Muscle layer of duodenum (tissue), 2 donors: ENCODE measurements around the gene FOXRED1.
"Not testable (repeated sequence)": the region's sequence is repeated elsewhere in the genome, so short reads cannot be mapped to it uniquely, and the experiment has no call there.

Source experiments
- H3K27ac ChIP-seq: one replicate; pipeline ENCODE4 v1.7.0; 2013; ENCODE audit warnings: mild to moderate bottlenecking, low read length
- H3K27me3 ChIP-seq: one replicate; pipeline ENCODE4 v1.7.0; 2013; ENCODE audit warnings: low read depth, mild to moderate bottlenecking, control low read depth, low read length
- H3K36me3 ChIP-seq, 2 donors: one replicate each; pipeline ENCODE4 v1.7.0; 2013; ENCODE audit warnings: low read length in 2 of 2, control low read depth in 1 of 2, mild to moderate bottlenecking in 1 of 2; ENCODE audit not compliant: insufficient read depth in 2 of 2, control insufficient read depth in 1 of 2
- H3K4me1 ChIP-seq, 2 donors: one replicate each; pipeline ENCODE4 v1.7.0; 2013; ENCODE audit warnings: low read length in 2 of 2, mild to moderate bottlenecking in 2 of 2, control low read depth in 1 of 2, moderate library complexity in 1 of 2; ENCODE audit not compliant: insufficient read depth in 2 of 2, control insufficient read depth in 1 of 2
- H3K4me3 ChIP-seq, 2 donors: one replicate each; pipeline ENCODE4 v1.7.0; 2013; ENCODE audit warnings: low read length in 2 of 2, low read depth in 1 of 2, mild to moderate bottlenecking in 1 of 2
- H3K9me3 ChIP-seq, 2 donors: one replicate each; pipeline ENCODE4 v1.7.0; 2013; ENCODE audit warnings: low read length in 2 of 2, control low read depth in 1 of 2, mild to moderate bottlenecking in 1 of 2; ENCODE audit not compliant: control insufficient read depth in 1 of 2
- donor health status: healthy.

Gene FOXRED1

DNA sequence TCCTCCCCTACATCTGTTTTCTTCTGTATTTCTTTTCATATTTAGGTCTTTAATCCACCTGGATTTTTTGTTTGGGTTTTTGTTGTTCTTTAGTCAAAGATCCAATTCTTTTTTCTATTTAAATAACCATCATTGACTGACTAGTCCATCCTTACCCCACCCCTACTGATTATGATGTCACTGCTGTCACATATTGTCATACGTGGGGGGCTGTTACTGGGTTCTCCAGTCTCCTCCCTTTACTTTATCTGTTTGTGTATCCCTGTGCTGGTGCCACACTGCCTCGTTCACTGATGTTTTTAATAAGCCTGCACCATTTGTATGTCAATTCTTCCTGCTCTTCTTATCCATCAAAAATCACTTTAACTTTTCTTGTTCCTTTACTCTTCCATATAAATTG, 28.1 kb downstream of the FOXRED1 start:
- Histone ChIP-seq H3K4me1 (no peaks in the 10 kb centered on the region), H3K9me3 (no peaks in the 10 kb centered on the region), H3K27ac (no peak overlapping the region), H3K4me3 (no peak overlapping the region), H3K36me3 (peaks cover 22 to 32% of the 10 kb centered on the region in 2 donors), H3K27me3 (no peaks in the 10 kb centered on the region)

DNA sequence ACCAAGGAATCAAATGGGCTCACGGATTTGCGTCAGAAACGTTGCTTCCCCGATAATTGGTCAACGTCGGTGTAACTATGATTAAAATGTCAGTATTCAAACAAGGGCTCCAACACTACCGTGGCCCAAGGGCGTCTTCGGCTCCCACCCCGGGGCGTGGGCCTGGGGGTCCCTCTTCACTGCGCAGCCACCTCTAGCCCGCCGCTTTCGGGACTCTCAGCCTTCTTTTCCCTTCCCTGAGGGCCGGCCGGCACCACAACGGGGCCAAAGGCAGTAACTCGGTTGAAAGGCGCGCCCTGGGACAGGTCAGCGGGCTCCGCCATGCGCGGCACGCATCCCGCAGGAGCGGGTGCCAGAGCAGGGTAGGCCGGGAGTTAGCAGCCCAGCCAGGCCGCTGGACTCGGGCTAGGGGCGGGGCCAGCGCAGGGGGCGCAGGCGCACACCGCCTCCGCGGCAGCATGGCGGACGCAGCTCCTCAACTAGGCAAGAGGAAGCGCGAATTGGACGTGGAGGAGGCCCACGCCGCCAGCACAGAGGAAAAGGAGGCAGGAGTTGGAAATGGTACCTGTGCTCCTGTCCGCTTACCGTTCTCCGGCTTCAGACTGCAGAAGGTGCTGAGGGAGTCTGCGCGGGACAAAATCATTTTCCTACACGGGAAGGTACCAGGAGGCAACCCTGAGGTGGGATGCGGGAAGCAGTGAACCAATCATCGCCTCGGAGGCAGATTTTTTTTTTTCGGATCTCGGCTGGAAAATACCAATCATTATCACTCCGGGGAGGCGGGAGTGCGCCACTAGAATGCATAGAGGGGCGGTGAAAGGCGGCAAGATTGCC, 34.9 kb downstream of the FOXRED1 start, which contains the start of gene DCPS:
Gene DCPS (plus strand): TSS at position 438 of the 834 bp plus-strand sequence. CDS start 21 bp downstream, at position 459.
- H3K9me3 ChIP-seq: no peaks in the 10 kb centered on the region
- no peaks in the 10 kb centered on the region for H3K27me3 ChIP-seq
- H3K4me3 ChIP-seq: peak within 1 kb of the TSS; percentile 80
- H3K36me3 ChIP-seq: no peaks in the 10 kb centered on the region
- peak within 1 kb of the TSS; percentile 90 for H3K27ac ChIP-seq
- H3K4me1 ChIP-seq: peaks cover 4 to 12% of the 10 kb centered on the region in 2 donors

DNA sequence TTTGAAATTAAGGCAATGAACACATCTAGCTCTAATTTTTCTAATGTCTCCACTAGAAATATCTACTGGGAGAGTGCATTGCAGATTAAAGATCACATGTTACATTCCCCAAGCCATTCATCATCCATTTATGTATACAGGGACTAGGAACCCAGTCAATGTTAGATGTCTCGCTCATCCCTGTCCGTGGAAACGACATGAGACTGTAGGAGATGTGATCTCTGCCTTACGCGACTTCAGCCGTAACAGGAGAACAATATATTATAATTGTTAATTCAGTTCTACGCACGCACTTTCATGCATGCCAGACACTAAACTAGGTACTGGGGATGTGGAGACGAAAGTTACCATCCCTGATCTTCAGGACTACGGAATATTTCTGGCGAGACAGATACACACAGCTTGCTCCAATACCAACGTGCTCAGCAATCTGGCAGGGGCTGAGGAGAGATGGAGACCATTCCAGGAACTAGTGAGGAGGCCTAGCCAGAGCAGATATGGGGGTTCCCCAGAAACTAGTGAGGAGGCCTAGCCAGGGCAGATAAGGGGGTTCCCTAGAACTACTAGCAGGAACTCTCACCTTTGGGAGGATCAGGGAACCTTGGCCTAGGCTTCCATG, 35.6 kb downstream of the FOXRED1 start:
- Histone ChIP-seq H3K4me3 (peak overlapping the region; percentile 80), H3K27me3 (no peaks in the 10 kb centered on the region), H3K27ac (peak overlapping the region; percentile 90), H3K4me1 (peaks cover 4 to 12% of the 10 kb centered on the region in 2 donors), H3K36me3 (no peaks in the 10 kb centered on the region), H3K9me3 (no peaks in the 10 kb centered on the region)

DNA sequence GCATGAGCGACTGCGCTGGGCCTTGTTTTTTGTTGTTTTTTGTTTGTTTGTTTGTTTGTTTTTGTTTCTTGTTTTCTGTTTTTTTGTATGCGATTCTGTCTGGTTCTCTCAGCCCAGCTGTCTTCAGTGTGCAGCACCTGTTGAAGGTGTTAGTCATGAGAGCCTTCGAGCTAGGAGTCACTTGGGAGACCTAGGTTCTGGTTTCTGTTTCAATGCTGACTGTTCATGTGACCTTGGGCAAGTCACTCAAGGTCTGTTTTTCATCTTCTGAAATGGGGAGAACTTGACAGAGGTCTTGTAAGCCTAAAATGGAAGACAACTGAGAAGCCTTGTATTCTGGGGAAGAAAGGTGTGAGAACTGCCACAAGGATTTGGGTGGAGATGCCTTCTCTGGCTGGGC, 36.7 kb downstream of the FOXRED1 start:
- Histone ChIP-seq H3K27ac (no peak overlapping the region), H3K4me1 (peaks cover 5 to 18% of the 10 kb centered on the region in 2 donors), H3K9me3 (no peaks in the 10 kb centered on the region), H3K36me3 (no peaks in the 10 kb centered on the region), H3K27me3 (no peaks in the 10 kb centered on the region), H3K4me3 (no peak overlapping the region)

DNA sequence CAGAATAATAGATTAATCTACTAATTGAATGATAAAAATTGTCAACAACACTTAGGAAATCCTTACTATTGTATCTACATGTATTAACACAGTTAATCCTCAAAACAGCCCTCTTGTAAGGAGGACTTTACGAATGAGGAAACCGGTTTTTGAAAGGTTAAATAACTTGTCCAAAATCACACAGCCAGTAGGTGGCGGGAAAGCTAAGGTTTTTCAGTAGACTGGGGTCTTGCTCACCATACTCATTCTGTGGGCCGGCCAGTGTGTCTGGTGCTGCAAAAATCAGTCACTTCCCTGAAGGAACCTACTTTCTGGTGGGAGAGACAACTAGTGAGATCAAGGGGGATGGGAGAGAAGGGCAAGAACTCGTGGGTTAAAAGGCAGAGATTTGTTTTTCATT, 38.8 kb downstream of the FOXRED1 start:
- no peaks in the 10 kb centered on the region for H3K36me3 ChIP-seq
- H3K4me3 ChIP-seq: no peak overlapping the region
- no peak overlapping the region for H3K27ac ChIP-seq
- H3K27me3 ChIP-seq: no peaks in the 10 kb centered on the region
- peaks cover 7 to 21% of the 10 kb centered on the region in 2 donors for H3K4me1 ChIP-seq
- no peaks in the 10 kb centered on the region for H3K9me3 ChIP-seq

DNA sequence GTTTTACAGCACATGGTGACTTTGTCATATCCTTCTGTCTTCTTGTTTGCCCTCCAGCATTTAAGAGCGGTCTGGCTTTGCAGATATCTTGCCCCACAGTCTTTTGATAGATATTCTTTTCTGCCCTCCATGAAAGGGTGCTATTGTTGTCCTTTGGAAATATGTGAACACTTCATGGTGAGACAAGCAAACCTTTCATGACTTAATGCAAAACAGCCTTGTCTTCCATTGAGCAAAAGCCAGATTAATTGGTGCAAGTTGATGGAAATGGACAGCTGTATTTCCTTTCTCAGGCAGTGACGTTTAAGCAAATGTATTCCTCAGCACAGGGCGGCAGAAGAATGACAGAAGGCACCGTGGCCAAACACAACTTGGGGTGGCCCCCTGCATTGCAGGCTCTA, 39.3 kb downstream of the FOXRED1 start:
- Histone ChIP-seq H3K9me3 (no peaks in the 10 kb centered on the region), H3K27me3 (no peaks in the 10 kb centered on the region), H3K36me3 (no peaks in the 10 kb centered on the region), H3K4me3 (no peak overlapping the region), H3K4me1 (peaks cover 7 to 18% of the 10 kb centered on the region in 2 donors), H3K27ac (no peak overlapping the region)

DNA sequence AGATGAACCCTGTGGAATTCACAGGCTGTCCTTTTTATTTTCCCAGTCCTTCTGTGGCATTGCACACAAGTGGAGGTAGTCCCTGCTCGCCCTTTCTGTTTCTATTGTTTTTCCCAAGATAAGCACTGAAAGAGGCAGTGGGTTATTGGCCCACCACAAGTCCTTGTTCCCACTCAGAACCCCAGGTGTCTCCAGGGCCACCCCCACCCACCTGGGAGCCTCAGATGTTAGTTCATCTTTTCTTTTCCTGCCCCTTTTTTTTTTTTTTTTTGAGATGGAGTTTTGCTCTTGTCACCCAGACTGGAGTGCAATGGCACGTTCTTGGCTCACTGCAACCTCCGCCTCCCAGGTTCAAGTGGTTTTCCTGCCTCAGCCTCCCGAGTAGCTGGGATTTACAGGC, 39.8 kb downstream of the FOXRED1 start:
- H3K4me1 ChIP-seq: peaks cover 7 to 17% of the 10 kb centered on the region in 2 donors
- not testable (repeated sequence) for H3K27ac ChIP-seq, H3K9me3 ChIP-seq, H3K27me3 ChIP-seq, H3K36me3 ChIP-seq, H3K4me3 ChIP-seq

DNA sequence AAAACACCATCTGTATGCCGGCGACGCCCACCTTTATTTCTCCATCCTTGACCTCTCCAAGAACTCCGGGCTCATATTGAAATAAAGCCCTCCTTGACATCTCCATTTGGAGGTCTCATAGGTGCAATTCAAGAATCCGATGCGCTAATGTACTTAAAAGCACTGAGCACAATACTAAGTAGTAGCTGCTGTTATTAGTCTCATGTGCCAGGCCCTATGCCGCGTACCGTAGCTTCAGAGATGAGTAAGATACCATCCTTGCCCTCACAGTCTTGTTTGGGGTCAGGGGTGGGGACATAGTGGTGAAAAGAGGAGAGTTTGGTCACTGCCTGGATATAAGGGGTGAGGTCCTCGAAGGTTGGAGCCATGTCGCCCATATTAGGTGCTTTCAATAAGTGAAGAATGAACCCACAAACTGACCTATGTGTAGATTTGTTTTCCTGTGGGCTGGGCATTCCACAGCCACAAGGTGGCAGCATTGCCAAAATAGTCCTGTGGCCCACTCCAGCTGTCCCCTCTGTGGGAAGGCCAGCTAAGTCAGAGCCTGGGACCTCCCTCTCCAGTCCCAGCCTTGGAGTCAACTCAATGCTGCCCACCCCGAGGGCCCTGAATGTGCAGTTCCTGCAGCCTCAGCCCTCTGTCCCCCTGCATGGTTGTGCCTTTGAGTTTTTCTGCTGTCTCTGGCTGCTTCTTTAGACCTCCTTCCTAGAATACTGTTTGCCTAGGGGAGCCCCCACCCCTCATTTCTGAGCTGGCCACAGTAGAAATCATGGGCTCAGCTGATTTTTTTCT, 41.4 kb downstream of the FOXRED1 start:
- H3K27me3 ChIP-seq: no peaks in the 10 kb centered on the region
- H3K9me3 ChIP-seq: no peaks in the 10 kb centered on the region
- H3K4me1 ChIP-seq: peaks cover 3 to 13% of the 10 kb centered on the region in 2 donors
- no peak overlapping the region for H3K27ac ChIP-seq
- no peak overlapping the region for H3K4me3 ChIP-seq
- H3K36me3 ChIP-seq: no peaks in the 10 kb centered on the region

DNA sequence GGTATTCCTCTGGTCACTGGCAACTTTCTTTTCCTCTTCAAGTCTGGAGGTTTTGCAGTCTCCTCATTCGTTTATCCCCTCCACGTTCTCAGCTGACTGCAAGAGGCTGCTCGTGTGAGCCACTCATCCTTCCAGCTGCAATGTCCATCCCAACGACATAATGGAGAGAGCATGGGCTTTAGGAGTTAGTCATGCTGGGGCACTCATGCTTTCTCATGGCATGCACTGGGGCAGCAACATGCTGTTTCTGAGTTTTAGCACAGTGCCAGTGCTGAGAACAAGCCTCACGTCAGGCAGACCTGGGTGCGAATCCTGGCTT, 42.0 kb downstream of the FOXRED1 start:
- peaks cover 3 to 13% of the 10 kb centered on the region in 2 donors for H3K4me1 ChIP-seq

DNA sequence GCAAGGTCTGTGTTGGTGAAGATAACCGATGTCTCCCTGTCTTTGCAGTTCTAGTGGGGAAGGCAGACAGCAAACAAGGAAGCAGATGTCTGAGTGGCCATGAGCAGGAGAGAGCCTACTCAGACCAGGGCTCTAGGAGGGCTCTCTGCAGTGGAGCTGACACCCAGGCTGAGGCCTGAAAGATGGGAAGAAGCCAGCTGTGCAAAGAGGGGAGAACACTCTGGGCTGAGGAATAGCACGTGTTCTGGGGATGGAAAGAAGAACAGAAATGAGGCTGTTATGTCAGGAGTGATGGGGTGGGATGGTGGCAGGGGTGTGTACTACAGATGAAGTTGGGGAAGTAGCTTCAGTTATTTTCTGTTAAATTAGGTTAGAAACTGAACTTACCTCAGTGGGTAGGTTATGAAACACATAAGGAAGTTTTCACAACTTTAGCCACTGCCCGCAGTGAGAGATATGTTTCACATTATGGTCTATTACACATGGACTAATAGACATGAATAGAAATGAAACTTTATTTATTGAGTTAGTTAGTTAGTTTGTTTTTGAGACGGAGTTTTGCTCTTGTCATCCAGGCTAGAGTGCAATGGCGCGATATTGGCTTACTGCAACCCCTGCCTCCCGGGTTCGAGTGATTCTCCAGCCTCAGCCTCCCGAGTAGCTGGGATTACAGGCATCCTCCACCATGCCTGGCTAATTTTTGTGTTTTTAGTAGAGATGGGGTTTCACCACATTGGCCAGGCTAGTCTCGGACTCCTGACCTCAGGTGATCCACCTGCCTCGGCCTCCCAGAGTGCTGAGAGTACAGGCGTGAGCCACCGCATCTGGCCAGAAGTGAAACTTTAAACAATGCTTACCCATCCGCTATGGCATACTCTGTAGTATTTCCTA, 42.7 kb downstream of the FOXRED1 start:
- H3K27me3 ChIP-seq: no peaks in the 10 kb centered on the region
- no peak overlapping the region for H3K4me3 ChIP-seq
- no peaks in the 10 kb centered on the region for H3K9me3 ChIP-seq
- H3K36me3 ChIP-seq: no peaks in the 10 kb centered on the region
- H3K27ac ChIP-seq: no peak overlapping the region
- H3K4me1 ChIP-seq: peaks cover 3 to 13% of the 10 kb centered on the region in 2 donors

More for the DNA sequence above, 42.0 kb downstream of the FOXRED1 start:
- Histone ChIP-seq H3K27me3 (no peaks in the 10 kb centered on the region), H3K27ac (no peak overlapping the region), H3K4me3 (no peak overlapping the region), H3K36me3 (no peaks in the 10 kb centered on the region), H3K9me3 (no peaks in the 10 kb centered on the region)
